Tibial artery (tissue), 4 donors: ENCODE results near the gene FXYD6.
"Not testable (repeated sequence)": the region's sequence is repeated elsewhere in the genome, so short reads cannot be mapped to it uniquely, and the experiment has no call there.

ENCODE experiments used
- DNase-seq, 2 donors: peaks; one replicate each; pipeline ENCODE4 v3.0.0-alpha.2; 2019
- H3K27ac ChIP-seq, 2 donors: fragments of 200-600 bp; sonication (generic) in 1 of 2; 1 replicate in 1 of 2; 2 replicates in 1 of 2; pipeline ENCODE4 v1.5.1; 2018 to 2019; ENCODE audit warnings: mild to moderate bottlenecking in 1 of 2
- H3K27me3 ChIP-seq, 2 donors: fragments of 200-600 bp; sonication (generic) in 1 of 2; one replicate each; pipeline versions ENCODE4 v1.5.1 to v1.6.0; 2016 to 2019
- H3K36me3 ChIP-seq, 3 donors: fragments of 200-600 bp; sonication (generic) in 2 of 3; one replicate each; pipeline ENCODE4 v1.5.1; 2016 to 2019; ENCODE audit warnings: mild to moderate bottlenecking in 2 of 3
- H3K4me1 ChIP-seq, 4 donors: fragments of 200-600 bp; sonication (generic) in 2 of 4; 1 replicate in 3 of 4; 2 replicates in 1 of 4; pipeline ENCODE4 v1.5.1; 2016 to 2019
- H3K4me3 ChIP-seq, 2 donors: fragments of 200-600 bp; sonication (generic) in 1 of 2; 1 replicate in 1 of 2; 2 replicates in 1 of 2; pipeline ENCODE4 v1.5.1; 2018 to 2019; ENCODE audit warnings: mild to moderate bottlenecking in 2 of 2
- H3K9me3 ChIP-seq, 3 donors: fragments of 200-600 bp; sonication (generic) in 1 of 3; one replicate each; pipeline ENCODE4 v1.5.1; 2016 to 2019
- CTCF ChIP-seq, 2 experiments: fragments of 200-600 bp in 1 of 2; fragments of 450-650 bp in 1 of 2; IDR thresholded peaks; one replicate each; pipeline ENCODE4 v1.5.1; 2017 to 2019; ENCODE audit warnings: antibody characterized with exemption in 2 of 2, mild to moderate bottlenecking in 1 of 2, moderate library complexity in 1 of 2
- intact Hi-C: fragments of 100-400 bp; cut with DNase I; formaldehyde crosslinking; loops from one replicate; pipeline ENCODE4 v1.15.0; 2023; ENCODE audit warnings: low total_unique reads

The FXYD6 gene, protein sequence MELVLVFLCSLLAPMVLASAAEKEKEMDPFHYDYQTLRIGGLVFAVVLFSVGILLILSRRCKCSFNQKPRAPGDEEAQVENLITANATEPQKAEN

GRCh38 chr11:117876341-117877119, at the start of gene FXYD6:
Gene FXYD6 (minus strand): TSS chr11:117876658. CDS start chr11:117842776, 33,882 bp downstream.
- H3K4me3 ChIP-seq = peak within 1 kb of the TSS; percentile 46 to 49
- no peaks in the 10 kb centered on the region for H3K36me3 ChIP-seq
- DNase-seq = no peak
- peaks cover 4 to 69% of the 10 kb centered on the region in 2 donors for H3K27me3 ChIP-seq
- peak within 1 kb of the TSS in 1 of 2 donors; percentile 46 for H3K27ac ChIP-seq
- intact Hi-C loops = no loop called here
- H3K9me3 ChIP-seq = no peaks in the 10 kb centered on the region
- H3K4me1 ChIP-seq = peaks cover 0 to 19% (median 14%) of the 10 kb centered on the region in 4 donors
- TF ChIP-seq CTCF (IDR thresholded peaks at IDR 0.05) = no peak

DNA sequence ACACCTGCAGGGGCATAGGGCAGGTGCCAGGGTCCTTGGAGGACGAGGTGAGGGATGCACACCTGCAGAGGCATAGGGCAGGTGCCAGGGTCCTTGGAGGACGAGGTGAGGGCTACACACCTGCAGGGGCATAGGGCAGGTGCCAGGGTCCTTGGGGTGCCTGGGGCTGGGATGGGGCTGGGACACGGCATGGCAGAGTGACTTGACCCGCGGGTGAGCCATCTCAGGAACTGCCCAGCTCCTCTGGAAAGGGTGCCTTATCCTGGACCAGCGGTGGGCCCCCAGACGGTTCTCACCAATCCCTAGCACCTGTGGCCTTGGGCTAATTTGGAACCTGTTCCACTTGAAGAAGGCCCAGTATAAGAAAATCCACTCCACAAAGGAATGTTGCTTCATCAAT, 49.7 kb upstream of the FXYD6 start:
- H3K4me3 ChIP-seq, intact Hi-C loops, H3K9me3 ChIP-seq, H3K27ac ChIP-seq, H3K36me3 ChIP-seq, H3K4me1 ChIP-seq: not testable (repeated sequence)
- peak in 1 of 2 donors; percentile 43 for DNase-seq
- peaks cover 0 to 14% of the 10 kb centered on the region in 2 donors for H3K27me3 ChIP-seq

DNA sequence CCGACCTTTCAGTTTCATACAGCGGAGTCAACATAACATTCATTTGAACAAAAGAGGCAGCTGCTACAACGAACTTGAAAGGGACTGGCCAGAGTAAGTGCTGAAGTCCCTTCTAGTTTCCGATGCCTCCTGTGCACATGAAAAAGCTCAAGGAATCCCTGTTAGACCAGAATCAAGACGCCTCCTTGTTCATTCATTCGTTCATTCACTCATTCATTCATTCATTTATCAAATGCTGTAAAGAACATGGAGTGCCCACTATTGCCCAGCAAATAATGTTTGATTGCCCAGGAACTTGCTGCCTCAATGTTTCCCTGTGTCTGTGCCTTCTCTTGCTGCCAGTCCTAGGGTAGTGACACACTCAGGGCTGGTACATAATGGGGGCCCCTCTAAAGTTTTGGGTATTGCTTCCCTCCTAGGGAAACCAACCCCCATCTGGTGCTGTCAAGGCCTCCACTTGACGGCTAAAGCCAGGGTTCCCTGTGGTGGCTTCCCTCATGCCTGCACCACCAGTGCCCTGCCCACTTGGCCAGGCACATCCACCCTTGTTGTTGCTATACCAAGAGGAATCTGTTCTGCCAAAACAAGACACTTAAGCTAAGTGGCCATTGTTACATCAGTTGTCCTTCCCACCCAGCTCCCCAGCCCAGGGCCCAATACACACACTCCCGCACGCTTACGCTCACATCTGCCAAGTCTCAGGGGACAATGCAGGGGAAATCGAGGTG, 48.9 kb upstream of the FXYD6 start:
- no peak for TF ChIP-seq CTCF (IDR thresholded peaks at IDR 0.05)
- peaks cover 0 to 14% of the 10 kb centered on the region in 2 donors for H3K27me3 ChIP-seq
- H3K27ac ChIP-seq = no peak overlapping the region
- no peaks in the 10 kb centered on the region for H3K4me1 ChIP-seq
- no peak overlapping the region for H3K4me3 ChIP-seq
- intact Hi-C loops = no loop called here
- peak in 1 of 2 donors; percentile 52 for DNase-seq
- H3K36me3 ChIP-seq = no peaks in the 10 kb centered on the region
- H3K9me3 ChIP-seq = no peaks in the 10 kb centered on the region

GRCh38 chr11:117924631-117925170, 48.2 kb upstream of the FXYD6 start:
- Histone ChIP-seq H3K4me1 (no peaks in the 10 kb centered on the region), H3K27me3 (peaks cover 0 to 14% of the 10 kb centered on the region in 2 donors), H3K27ac (no peak overlapping the region), H3K4me3 (no peak overlapping the region), H3K36me3 (no peaks in the 10 kb centered on the region), H3K9me3 (no peaks in the 10 kb centered on the region)
- intact Hi-C loops = no loop called here
- no peak for TF ChIP-seq CTCF (IDR thresholded peaks at IDR 0.05)
- peak in 1 of 2 donors; percentile 16 for DNase-seq

DNA sequence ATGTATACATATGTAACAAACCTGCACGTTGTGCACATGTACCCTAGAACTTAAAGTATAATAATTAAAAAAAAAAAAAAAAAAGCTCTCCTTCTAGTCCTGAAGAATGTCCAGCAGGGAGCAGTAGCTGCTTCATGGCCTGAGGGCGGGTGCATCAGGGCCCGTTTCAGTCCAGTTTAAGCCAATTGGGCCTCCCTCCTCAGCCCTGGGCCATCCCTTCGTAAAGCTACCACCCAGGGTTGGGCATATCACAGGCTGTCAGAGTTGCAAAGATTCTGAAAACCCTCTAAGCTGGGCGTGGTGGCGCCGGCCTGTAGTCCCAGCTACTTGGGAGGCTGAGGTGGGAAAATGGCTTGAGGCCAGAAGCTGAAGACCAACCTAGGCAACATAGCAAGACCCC, 47.3 kb upstream of the FXYD6 start:
- no peak overlapping the region for H3K27ac ChIP-seq
- no peaks in the 10 kb centered on the region for H3K36me3 ChIP-seq
- peak in 1 of 2 donors; percentile 42 for DNase-seq
- intact Hi-C loops = no loop called here
- H3K4me3 ChIP-seq = no peak overlapping the region
- no peaks in the 10 kb centered on the region for H3K4me1 ChIP-seq
- TF ChIP-seq CTCF (IDR thresholded peaks at IDR 0.05) = no peak
- no peaks in the 10 kb centered on the region for H3K9me3 ChIP-seq
- H3K27me3 ChIP-seq = peaks cover 0 to 14% of the 10 kb centered on the region in 2 donors
